Left lung (tissue), 10 donors: ENCODE measurements around the gene DRP2. TPM values are rescaled to one million over a fixed set of nuclear protein-coding genes. Genes with fewer than 3 reads are reported as not detected.

Experiments used
- ATAC-seq: fragments of 200-7000 bp; cut with Tn5 transposase; one replicate; pipeline ENCODE4 v1.9.1; 2020; ENCODE audit warnings: moderate library complexity
- DNase-seq, 4 donors: peaks; one replicate each; pipeline ENCODE4 v3.0.0-alpha.2; 2013 to 2020
- H3K27ac ChIP-seq, 2 donors: fragments of 200-600 bp; sonication (generic) in 1 of 2; one replicate each; pipeline versions ENCODE4 v1.5.0 to v1.8.0; 2020 to 2021
- H3K27me3 ChIP-seq, 2 donors: fragments of 200-600 bp; sonication (generic) in 1 of 2; one replicate each; pipeline versions ENCODE4 v1.5.0 to v1.8.0; 2020 to 2021
- H3K36me3 ChIP-seq, 2 donors: fragments of 200-600 bp; sonication (generic) in 1 of 2; one replicate each; pipeline versions ENCODE4 v1.5.0 to v1.8.0; 2020 to 2021
- H3K4me1 ChIP-seq, 2 donors: fragments of 200-600 bp; one replicate each; pipeline ENCODE4 v1.8.0; 2021
- H3K4me3 ChIP-seq, 2 donors: fragments of 200-600 bp; sonication (generic) in 1 of 2; one replicate each; pipeline versions ENCODE4 v1.5.0 to v1.8.0; 2020 to 2021; ENCODE audit warnings: mild to moderate bottlenecking in 1 of 2
- H3K9me3 ChIP-seq, 2 donors: fragments of 200-600 bp; sonication (generic) in 1 of 2; one replicate each; pipeline versions ENCODE4 v1.5.0 to v1.8.0; 2020 to 2021
- CTCF ChIP-seq, 2 donors: fragments of 200-600 bp; sonication (generic) in 1 of 2; IDR thresholded peaks; one replicate each; pipeline versions ENCODE4 v1.5.0 to v1.8.0; 2021; ENCODE audit warnings: antibody characterized with exemption in 2 of 2
- intact Hi-C, 2 donors: fragments of 100-400 bp; cut with DNase I; formaldehyde crosslinking; loops; one replicate each; pipeline versions ENCODE4 v1.11.2 to v1.14.2; 2022
- polyA plus RNA-seq, 6 donors: library from polyadenylated mRNA; unstranded; fragments of 120-200 nt; gene quantifications; one replicate each; pipeline ENCODE4 v1.2.1, GENCODE V29; 2013; ENCODE audit not compliant: insufficient read length in 6 of 6
- total RNA-seq, 2 donors: library from RNA; stranded (reverse); fragmentation: NEBNext Ultra II Directional; extraction: Animal tissue kit (Norgen Biotek cat#: 25700); gene quantifications; one replicate each; pipeline ENCODE4 v1.2.1, GENCODE V29; 2021
- donor health status: DM: no; HTN: yes; CAD: no.
- donor health status: DM: no; HTN: no; CAD: no.

Gene DRP2
- total and polyA plus RNA-seq, 8 donors: 0.08 to 2.3 (median 1.8) TPM

GRCh38 chrX:101190736-101191135 lies 28.9 kb upstream of the DRP2 start:
- Histone ChIP-seq H3K4me3 (no peak overlapping the region), H3K36me3 (no peaks in the 10 kb centered on the region), H3K27me3 (peaks cover 4 to 13% of the 10 kb centered on the region in 2 donors), H3K27ac (no peak overlapping the region), H3K4me1 (no peaks in the 10 kb centered on the region), H3K9me3 (no peaks in the 10 kb centered on the region)
- DNase-seq (no peak), ATAC-seq (no peak)
- intact Hi-C loops: no loop called here
- no peak for TF ChIP-seq CTCF (IDR thresholded peaks at IDR 0.05)

- Histone ChIP-seq H3K4me3 (no peak overlapping the region), H3K27ac (no peak overlapping the region)
Measured at GRCh38 chrX:101191217-101191750, 28.3 kb upstream of the DRP2 start.

GRCh38 chrX:101195442-101196173 lies 24.0 kb upstream of the DRP2 start:
- Histone ChIP-seq H3K4me3 (no peak overlapping the region), H3K9me3 (no peaks in the 10 kb centered on the region), H3K36me3 (no peaks in the 10 kb centered on the region), H3K27me3 (peaks cover 4 to 13% of the 10 kb centered on the region in 2 donors), H3K4me1 (no peaks in the 10 kb centered on the region), H3K27ac (no peak overlapping the region)
- no peak for TF ChIP-seq CTCF (IDR thresholded peaks at IDR 0.05)
- ATAC-seq (no peak), DNase-seq (no peak)
- intact Hi-C loops: no loop called here

More at GRCh38 chrX:101191217-101191750, 28.3 kb upstream of the DRP2 start:
- ATAC-seq: peak; percentile 69
- DNase-seq: peak in 2 of 4 donors; percentile 15 to 69
- Histone ChIP-seq H3K36me3 (no peaks in the 10 kb centered on the region), H3K4me1 (no peaks in the 10 kb centered on the region), H3K9me3 (no peaks in the 10 kb centered on the region), H3K27me3 (peaks cover 4 to 13% of the 10 kb centered on the region in 2 donors)
- intact Hi-C loops: no loop called here
- no peak for TF ChIP-seq CTCF (IDR thresholded peaks at IDR 0.05)

- intact Hi-C loops: no loop called here
- no peaks in the 10 kb centered on the region for H3K9me3 ChIP-seq
Measured at GRCh38 chrX:101203761-101204351, 15.7 kb upstream of the DRP2 start.

More at GRCh38 chrX:101203761-101204351, 15.7 kb upstream of the DRP2 start:
- H3K4me1 ChIP-seq: no peaks in the 10 kb centered on the region
- no peak overlapping the region for H3K4me3 ChIP-seq
- no peak for ATAC-seq
- H3K27me3 ChIP-seq: no peaks in the 10 kb centered on the region
- TF ChIP-seq CTCF (IDR thresholded peaks at IDR 0.05): no peak
- H3K36me3 ChIP-seq: no peaks in the 10 kb centered on the region
- no peak overlapping the region for H3K27ac ChIP-seq
- DNase-seq: no peak
